ENCODE measurements around the gene CDH4.

GRCh38 chr20:61297491-61297890 is 45.4 kb downstream of the CDH4 start:
- TF ChIP-seq POLR2AphosphoS5 (IDR thresholded peaks at IDR 0.05): no peak
- TF ChIP-seq CTCF (IDR thresholded peaks at IDR 0.05): no peak
- no peak for TF ChIP-seq EP300 (IDR thresholded peaks at IDR 0.05)
